Hepatocyte (in vitro differentiated cells): ENCODE measurements around the gene ATXN2. TPM values are rescaled to one million over a fixed set of nuclear protein-coding genes. Genes with fewer than 3 reads are reported as not detected.
"Not testable (repeated sequence)": the region's sequence is repeated elsewhere in the genome, so short reads cannot be mapped to it uniquely, and the experiment has no call there.

Experiments
- DNase-seq: peaks from one replicate; pipeline ENCODE4 v3.0.0-alpha.2; 2016; ENCODE audit warnings: low spot score
- H2AFZ ChIP-seq: fragments of 200-600 bp; sonication (generic); 2 replicates; pipeline ENCODE4 v1.6.0; 2016; ENCODE audit warnings: antibody characterized with exemption, mild to moderate bottlenecking
- H3K27ac ChIP-seq: fragments of 200-600 bp; sonication (generic); 2 replicates; pipeline ENCODE4 v1.5.1; 2016; ENCODE audit warnings: mild to moderate bottlenecking
- H3K27me3 ChIP-seq: fragments of 200-600 bp; sonication (generic); 2 replicates; pipeline ENCODE4 v1.6.1; 2016
- H3K36me3 ChIP-seq: fragments of 200-600 bp; sonication (generic); replicated peaks from 2 replicates; pipeline ENCODE4 v1.5.1; 2016; ENCODE audit warnings: low read depth; ENCODE audit not compliant: insufficient read depth
- H3K4me1 ChIP-seq: fragments of 200-600 bp; sonication (generic); 2 replicates; pipeline ENCODE4 v1.5.1; 2016; ENCODE audit warnings: mild to moderate bottlenecking, moderate library complexity; ENCODE audit not compliant: insufficient read depth
- H3K4me2 ChIP-seq: fragments of 200-600 bp; sonication (generic); 2 replicates; pipeline ENCODE4 v1.6.0; 2016
- H3K4me3 ChIP-seq: fragments of 200-600 bp; sonication (generic); 2 replicates; pipeline ENCODE4 v1.5.1; 2016; ENCODE audit warnings: mild to moderate bottlenecking
- H3K79me2 ChIP-seq: fragments of 200-600 bp; sonication (generic); 2 replicates; pipeline ENCODE4 v1.6.0; 2017; ENCODE audit warnings: mild to moderate bottlenecking
- H3K9me2 ChIP-seq: fragments of 200-600 bp; sonication (generic); replicated peaks from 2 replicates; pipeline ENCODE4 v1.6.0; 2017; ENCODE audit warnings: mild to moderate bottlenecking; ENCODE audit not compliant: insufficient read depth
- H3K9me3 ChIP-seq: fragments of 200-600 bp; sonication (generic); 2 replicates; pipeline ENCODE4 v1.5.1; 2016; ENCODE audit warnings: low read depth, mild to moderate bottlenecking
- H4K20me1 ChIP-seq: fragments of 200-600 bp; sonication (generic); 2 replicates; pipeline ENCODE4 v1.6.0; 2016; ENCODE audit warnings: mild to moderate bottlenecking; ENCODE audit not compliant: insufficient read depth, poor library complexity, severe bottlenecking
- CTCF ChIP-seq: fragments of 200-600 bp; sonication (generic); IDR thresholded peaks from 2 replicates; pipeline ENCODE4 v1.5.1; 2016; ENCODE audit warnings: antibody characterized with exemption, mild to moderate bottlenecking; ENCODE audit not compliant: poor library complexity
- EZH2 ChIP-seq: fragments of 200-600 bp; sonication (generic); IDR thresholded peaks from 2 replicates; pipeline ENCODE4 v1.6.1; 2016; ENCODE audit warnings: antibody characterized with exemption, mild to moderate bottlenecking, borderline replicate concordance
- EZH2phosphoT487 ChIP-seq: fragments of 200-600 bp; sonication (generic); IDR thresholded peaks from one replicate; pipeline ENCODE4 v1.6.1; 2018; ENCODE audit warnings: antibody characterized with exemption, mild to moderate bottlenecking, low read depth, moderate library complexity; ENCODE audit not compliant: unreplicated experiment, severe bottlenecking
- WGBS: methylation state at CpG from one replicate; pipeline ENCODE4 v1.1.6; 2016; ENCODE audit warnings: low lambda C conversion rate; ENCODE audit errors: missing lambda C conversion rate; 5-methylcytosine and 5-hydroxymethylcytosine counted together
- polyA plus RNA-seq: library from polyadenylated mRNA; unstranded; fragments of >200 nt; fragmentation: Nextera tagmentation; extraction: Ambion mirVana; gene quantifications from 2 replicates; pipeline ENCODE4 v1.2.1, GENCODE V29; 2016
- total RNA-seq: library from RNA; depleted of rRNA; stranded (reverse); fragments of >200 nt; gene quantifications from 2 replicates; pipeline ENCODE4 v1.2.3, GENCODE V29; 2014

ATXN2 gene
- total and polyA plus RNA-seq, 2 experiments from 2014 or later, result 36.9 to 47.9 TPM

GRCh38 chr12:111467857-111468241, 131.3 kb downstream of the ATXN2 start:
- Histone ChIP-seq H3K27me3 (no peaks in the 10 kb centered on the region), H3K27ac (peak overlapping the region; percentile 77), H3K4me3 (no peak overlapping the region), H3K9me3 (no peaks in the 10 kb centered on the region), H3K9me2 (no peaks in the 10 kb centered on the region), H2AFZ (no peak overlapping the region), H3K4me2 (no peak overlapping the region), H3K36me3 (no peaks in the 10 kb centered on the region), H3K4me1 (no peaks in the 10 kb centered on the region), H3K79me2 (no peaks in the 10 kb centered on the region), H4K20me1 (no peaks in the 10 kb centered on the region)
- 74% methylated on average over 4 of the region's 4 CpGs for WGBS
- TF ChIP-seq EZH2 (no peak), EZH2phosphoT487 (no peak), CTCF (no peak)
- DNase-seq, result no peak

- DNase-seq, result peak; percentile 26
- Histone ChIP-seq H3K4me1 (peaks cover 5% of the 10 kb centered on the region), H3K79me2 (no peaks in the 10 kb centered on the region), H3K9me2 (no peaks in the 10 kb centered on the region), H3K9me3 (no peaks in the 10 kb centered on the region), H3K4me3 (no peak overlapping the region), H3K36me3 (no peaks in the 10 kb centered on the region), H3K27ac (peak overlapping the region; percentile 77), H3K27me3 (no peaks in the 10 kb centered on the region), H4K20me1 (no peaks in the 10 kb centered on the region), H3K4me2 (no peak overlapping the region), H2AFZ (no peak overlapping the region)
- WGBS, result 92% methylated on average over 3 of the region's 3 CpGs
- no peak for TF ChIP-seq EZH2phosphoT487
- TF ChIP-seq CTCF, result no peak
- TF ChIP-seq EZH2, result no peak
Observed at GRCh38 chr12:111467092-111467856, 131.8 kb downstream of the ATXN2 start.

GRCh38 chr12:111462210-111462769, 136.8 kb downstream of the ATXN2 start:
- no peak for DNase-seq
- Histone ChIP-seq H2AFZ (no peak overlapping the region), H4K20me1 (no peaks in the 10 kb centered on the region), H3K9me3 (no peaks in the 10 kb centered on the region), H3K27ac (peak overlapping the region; percentile 38), H3K9me2 (no peaks in the 10 kb centered on the region), H3K4me2 (no peak overlapping the region), H3K27me3 (no peaks in the 10 kb centered on the region), H3K4me3 (no peak overlapping the region), H3K79me2 (peaks cover 3% of the 10 kb centered on the region), H3K36me3 (no peaks in the 10 kb centered on the region), H3K4me1 (peaks cover 9% of the 10 kb centered on the region)
- TF ChIP-seq EZH2 (no peak), CTCF (no peak), EZH2phosphoT487 (no peak)

GRCh38 chr12:111460111-111460510, 139.0 kb downstream of the ATXN2 start:
- not testable (repeated sequence) for H3K79me2 ChIP-seq, H3K4me1 ChIP-seq, H3K4me2 ChIP-seq, H4K20me1 ChIP-seq, H3K36me3 ChIP-seq, H2AFZ ChIP-seq, DNase-seq, H3K4me3 ChIP-seq, H3K9me3 ChIP-seq, H3K27me3 ChIP-seq, H3K9me2 ChIP-seq, H3K27ac ChIP-seq
- over 99% methylated on average over 11 of the region's 11 CpGs for WGBS
